GM12801 (cell line): ENCODE data around the gene TSPAN31.

ENCODE experiments used
- TF ChIP-seq, protein P1 (sequence below): IDR thresholded peaks from one replicate; pipeline ENCODE4 v1.5.1; 2011; ENCODE audit warnings: control low read depth; ENCODE audit not compliant: insufficient read length; ENCODE audit errors: extremely low read depth

Gene TSPAN31

DNA sequence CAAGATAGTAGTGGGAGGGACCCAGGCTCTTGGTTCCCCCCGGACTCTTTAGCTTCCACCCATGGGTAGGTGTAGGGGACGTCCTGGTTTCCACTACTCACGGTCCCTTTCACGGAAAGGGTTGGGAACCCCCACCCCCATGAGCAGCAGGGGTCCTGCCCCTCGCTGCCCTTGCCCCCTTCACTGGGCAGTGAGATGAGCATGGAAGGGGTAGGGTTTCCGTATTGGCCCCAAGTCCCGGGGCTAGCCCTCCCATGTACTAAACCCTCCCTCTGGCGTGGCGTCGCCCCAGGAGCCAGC is 19.0 kb upstream of the TSPAN31 start:
- TF ChIP-seq, protein P1, sequence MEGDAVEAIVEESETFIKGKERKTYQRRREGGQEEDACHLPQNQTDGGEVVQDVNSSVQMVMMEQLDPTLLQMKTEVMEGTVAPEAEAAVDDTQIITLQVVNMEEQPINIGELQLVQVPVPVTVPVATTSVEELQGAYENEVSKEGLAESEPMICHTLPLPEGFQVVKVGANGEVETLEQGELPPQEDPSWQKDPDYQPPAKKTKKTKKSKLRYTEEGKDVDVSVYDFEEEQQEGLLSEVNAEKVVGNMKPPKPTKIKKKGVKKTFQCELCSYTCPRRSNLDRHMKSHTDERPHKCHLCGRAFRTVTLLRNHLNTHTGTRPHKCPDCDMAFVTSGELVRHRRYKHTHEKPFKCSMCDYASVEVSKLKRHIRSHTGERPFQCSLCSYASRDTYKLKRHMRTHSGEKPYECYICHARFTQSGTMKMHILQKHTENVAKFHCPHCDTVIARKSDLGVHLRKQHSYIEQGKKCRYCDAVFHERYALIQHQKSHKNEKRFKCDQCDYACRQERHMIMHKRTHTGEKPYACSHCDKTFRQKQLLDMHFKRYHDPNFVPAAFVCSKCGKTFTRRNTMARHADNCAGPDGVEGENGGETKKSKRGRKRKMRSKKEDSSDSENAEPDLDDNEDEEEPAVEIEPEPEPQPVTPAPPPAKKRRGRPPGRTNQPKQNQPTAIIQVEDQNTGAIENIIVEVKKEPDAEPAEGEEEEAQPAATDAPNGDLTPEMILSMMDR: no peak

DNA sequence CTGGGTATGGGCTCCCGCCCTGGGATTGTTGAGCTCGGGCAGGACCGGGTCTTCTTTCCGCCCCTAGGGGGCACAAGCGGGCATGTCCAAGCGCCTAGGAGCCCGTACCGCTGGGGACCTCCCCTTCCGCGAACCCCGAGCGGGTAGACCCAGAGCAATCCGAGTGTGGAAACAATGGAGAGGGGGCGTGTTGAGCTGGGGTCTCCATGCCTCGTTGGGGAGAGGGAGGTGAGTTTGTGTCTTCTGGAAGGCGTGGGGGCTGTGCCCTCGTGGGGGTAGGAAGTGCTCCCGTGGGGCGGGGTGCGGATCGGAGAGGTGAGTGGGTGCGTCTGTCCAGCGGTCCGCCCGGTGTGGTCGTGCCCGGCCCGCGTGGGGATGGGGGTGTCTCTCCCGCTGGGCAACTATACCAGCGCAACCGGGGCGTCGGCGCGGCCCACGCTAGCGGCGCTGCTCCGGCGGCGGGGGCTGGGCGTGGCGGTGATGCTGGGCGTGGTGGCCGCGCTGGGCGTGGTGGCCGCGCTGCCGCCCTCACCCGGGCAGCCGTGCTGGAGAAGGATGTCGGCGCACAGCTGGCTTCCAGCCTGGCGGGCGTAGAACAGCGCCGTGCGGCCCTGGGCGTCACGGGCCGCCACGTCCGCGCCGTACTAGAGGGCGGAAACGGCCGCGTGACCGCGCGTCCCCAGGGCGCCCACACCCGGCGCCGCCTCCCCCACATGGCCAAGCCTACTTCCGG is 18.5 kb upstream of the TSPAN31 start:
- TF ChIP-seq, protein P1: no peak

DNA sequence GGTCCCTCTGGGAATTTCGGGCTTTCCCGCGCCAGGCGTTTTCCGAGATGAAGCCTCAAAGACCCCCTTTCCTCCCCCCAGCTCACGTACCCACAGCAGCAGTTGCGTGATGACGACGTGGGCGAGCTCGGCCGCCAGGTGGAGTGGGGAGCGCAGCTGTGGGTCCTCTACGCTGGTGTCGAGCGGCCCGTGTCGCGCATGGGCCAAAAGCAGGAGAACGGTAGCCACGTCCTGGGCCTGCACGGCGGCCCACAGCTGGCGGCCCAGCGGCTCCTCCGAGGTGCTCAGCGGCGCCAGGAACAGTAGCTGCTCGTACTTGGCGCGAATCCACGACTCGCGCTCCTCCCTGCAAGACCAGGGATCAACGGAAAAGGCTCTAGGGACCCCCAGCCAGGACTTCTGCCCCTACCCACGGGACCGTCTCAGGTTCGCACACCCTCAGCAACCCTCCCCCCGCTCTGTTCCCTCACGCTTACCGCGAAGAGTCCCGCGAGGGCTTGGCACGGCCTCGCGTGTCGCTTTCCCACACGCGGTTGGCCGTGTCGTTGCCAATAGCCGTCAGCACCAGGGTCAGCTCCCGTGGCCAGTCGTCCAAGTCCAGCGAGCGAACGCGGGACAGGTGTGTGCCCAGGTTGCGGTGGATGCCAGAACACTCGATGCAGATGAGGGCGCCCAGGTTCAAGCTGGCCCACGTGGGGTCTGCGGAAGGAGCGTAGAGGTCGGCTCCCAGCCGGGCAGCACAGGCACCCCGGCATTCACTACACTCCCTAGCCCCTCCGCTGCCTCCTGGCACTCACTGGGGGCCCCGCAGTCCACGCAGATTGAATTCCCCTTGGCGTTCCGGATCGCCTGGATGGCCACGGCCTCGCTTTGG is 17.7 kb upstream of the TSPAN31 start:
- TF ChIP-seq, protein P1: no peak

DNA sequence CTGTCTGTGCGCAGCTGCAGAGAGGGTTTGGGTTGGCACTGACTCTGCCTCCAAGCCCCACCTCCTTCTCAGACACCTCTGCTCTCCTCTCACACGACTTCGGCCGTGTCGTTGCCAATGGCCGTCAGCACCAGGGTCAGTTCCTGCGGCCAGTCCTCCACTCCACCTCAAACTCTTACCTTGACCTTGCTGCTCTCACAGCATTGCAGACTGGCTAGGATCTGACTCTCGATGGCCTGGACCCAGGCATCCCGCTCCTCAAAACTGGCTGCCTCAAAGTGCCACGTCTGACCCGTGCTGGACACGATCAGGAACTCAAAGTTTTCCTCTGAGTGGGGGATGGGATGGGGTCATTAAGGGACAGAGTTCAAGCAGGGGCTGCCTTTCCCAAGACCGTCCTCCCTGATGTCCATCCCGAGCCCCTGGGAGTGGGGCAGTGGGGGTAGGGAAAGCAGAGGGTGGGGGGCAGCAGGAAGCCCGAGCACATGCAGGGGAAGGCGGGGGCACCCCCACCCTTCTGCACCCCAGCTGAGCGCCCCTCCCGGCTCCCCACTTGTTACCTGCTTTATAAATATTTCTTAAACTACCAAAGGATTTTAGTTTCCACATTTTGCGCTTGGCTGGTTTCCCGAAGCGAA is 17.0 kb upstream of the TSPAN31 start:
- TF ChIP-seq, protein P1: no peak

DNA sequence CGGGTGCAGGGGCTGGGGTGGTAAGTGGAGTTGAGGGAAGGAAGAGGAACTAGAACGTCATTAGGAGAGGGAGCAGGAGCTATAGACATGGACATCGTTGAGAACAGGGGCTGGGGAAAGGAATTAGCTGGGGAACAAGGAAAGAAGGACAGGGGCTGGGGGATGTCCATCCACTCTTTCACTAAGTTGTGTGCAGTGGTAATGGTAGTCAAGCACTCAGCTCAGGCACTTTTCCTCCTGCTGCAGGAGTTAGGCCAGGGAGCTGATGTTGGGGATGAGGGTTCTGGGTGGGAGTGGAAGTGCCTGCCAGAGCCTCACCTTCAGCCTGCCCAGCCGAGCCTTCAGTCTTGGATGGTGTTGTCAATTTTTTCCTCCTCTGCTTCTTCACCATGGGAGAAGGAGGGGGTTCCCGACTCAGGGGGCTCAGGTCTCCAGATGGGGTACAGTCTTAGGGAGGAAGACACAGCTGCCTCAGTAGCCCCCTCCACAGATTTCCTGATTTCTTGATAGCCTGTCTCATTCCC is 15.5 kb upstream of the TSPAN31 start:
- TF ChIP-seq, protein P1: no peak

DNA sequence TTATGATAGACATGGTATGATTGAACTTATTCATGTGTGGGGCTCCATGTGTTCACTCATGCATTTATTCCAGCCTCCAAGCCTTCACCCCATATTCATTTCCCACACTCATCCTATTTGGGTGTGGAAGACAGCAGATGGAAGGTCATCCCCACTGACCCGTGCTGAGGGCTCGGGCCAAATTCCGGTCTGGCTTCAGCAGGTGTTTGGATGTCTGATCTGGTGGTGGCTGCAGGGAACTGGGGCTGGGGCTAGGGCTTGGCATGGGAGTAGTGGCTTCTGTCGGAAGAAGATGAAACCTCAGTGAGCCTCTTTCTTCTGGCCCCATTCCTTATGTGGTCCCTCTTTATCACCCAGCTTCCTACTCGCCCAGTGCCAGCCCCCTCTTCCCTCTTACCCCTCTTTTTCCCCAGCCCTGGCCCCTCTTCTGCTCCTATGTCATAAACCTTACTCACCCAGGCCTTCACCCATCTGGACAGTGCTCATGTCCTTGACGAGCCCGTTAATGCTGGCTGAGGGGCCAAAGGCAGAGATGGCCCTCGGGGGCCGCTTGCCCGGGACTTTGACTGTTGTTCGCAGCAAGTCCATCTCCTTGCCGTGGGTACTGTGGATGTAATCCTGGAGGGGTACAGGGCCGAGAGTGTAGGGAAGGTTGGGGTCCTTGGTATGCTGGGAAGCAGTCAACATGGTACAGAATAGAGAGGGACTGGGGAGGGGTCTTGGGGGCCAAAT is 14.3 kb upstream of the TSPAN31 start:
- TF ChIP-seq, protein P1: no peak
